Subcutaneous abdominal adipose tissue (tissue), 5 donors: ENCODE data around the gene HMCN2.

Source experiments
- H3K27ac ChIP-seq: one replicate; pipeline ENCODE4 v1.7.0; 2013; ENCODE audit warnings: low read depth, mild to moderate bottlenecking, inconsistent platforms, low read length, moderate library complexity
- H3K27me3 ChIP-seq, 5 donors: one replicate each; pipeline ENCODE4 v1.7.0; 2013; ENCODE audit warnings: low read length in 5 of 5, inconsistent platforms in 1 of 5; ENCODE audit not compliant: control insufficient read depth in 5 of 5, insufficient read depth in 4 of 5
- H3K36me3 ChIP-seq, 5 donors: one replicate each; pipeline ENCODE4 v1.7.0; 2013; ENCODE audit warnings: low read length in 5 of 5; ENCODE audit not compliant: control insufficient read depth in 5 of 5, insufficient read depth in 5 of 5
- H3K4me1 ChIP-seq, 5 donors: one replicate each; pipeline ENCODE4 v1.7.0; 2013; ENCODE audit warnings: low read length in 5 of 5, mild to moderate bottlenecking in 3 of 5, moderate library complexity in 1 of 5; ENCODE audit not compliant: control insufficient read depth in 5 of 5, insufficient read depth in 5 of 5
- H3K4me3 ChIP-seq, 5 donors: one replicate each; pipeline ENCODE4 v1.7.0; 2013; ENCODE audit warnings: low read length in 5 of 5, low read depth in 1 of 5
- H3K9ac ChIP-seq, 5 donors: one replicate each; pipeline ENCODE4 v1.7.0; 2013; ENCODE audit warnings: low read length in 5 of 5, mild to moderate bottlenecking in 4 of 5, moderate library complexity in 3 of 5
- H3K9me3 ChIP-seq, 5 donors: one replicate each; pipeline ENCODE4 v1.7.0; 2013; ENCODE audit warnings: low read length in 5 of 5; ENCODE audit not compliant: control insufficient read depth in 5 of 5
- donor health status: healthy.
- donor health status: healthy.
- donor health status: healthy.
- donor health status: healthy.
- donor health status: healthy.

Gene HMCN2

DNA sequence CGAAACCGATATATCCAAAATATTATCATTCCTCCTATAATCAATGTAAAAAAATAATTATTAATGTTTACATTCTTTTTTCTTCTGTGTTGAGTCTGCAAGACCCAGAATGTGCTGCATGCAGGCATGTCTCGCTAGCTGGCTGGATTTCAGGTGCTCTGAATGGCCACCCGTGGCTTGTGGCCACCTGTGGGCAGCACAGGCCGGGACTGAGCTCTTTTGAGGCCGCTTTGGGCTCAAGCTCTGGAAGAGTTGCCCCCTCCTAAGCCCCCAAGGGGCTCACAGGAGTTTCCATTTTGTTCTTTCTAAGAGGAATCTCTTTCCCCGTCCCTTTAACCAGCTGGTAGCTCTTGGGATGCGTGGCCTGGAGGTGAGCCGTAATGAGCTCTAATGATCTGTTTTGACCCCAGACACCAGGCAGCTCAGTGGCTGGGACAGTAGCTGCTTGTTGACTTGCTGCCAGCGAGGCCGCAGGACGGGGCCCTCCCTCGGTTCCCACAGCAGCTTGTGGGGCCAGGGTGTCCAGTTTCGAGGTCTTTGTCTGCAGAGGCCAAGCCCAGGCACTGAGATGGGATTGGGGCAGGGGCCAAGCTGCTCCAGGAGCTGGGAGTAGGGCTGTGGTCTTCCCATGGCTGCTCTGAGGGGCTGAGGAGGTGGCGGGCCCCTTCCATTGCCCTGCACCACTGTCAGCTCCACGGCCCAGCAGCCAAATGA is 200.0 kb downstream of the HMCN2 start:
- peaks cover 0 to under 1% (median 0%) of the 10 kb centered on the region in 5 donors for H3K27me3 ChIP-seq

DNA sequence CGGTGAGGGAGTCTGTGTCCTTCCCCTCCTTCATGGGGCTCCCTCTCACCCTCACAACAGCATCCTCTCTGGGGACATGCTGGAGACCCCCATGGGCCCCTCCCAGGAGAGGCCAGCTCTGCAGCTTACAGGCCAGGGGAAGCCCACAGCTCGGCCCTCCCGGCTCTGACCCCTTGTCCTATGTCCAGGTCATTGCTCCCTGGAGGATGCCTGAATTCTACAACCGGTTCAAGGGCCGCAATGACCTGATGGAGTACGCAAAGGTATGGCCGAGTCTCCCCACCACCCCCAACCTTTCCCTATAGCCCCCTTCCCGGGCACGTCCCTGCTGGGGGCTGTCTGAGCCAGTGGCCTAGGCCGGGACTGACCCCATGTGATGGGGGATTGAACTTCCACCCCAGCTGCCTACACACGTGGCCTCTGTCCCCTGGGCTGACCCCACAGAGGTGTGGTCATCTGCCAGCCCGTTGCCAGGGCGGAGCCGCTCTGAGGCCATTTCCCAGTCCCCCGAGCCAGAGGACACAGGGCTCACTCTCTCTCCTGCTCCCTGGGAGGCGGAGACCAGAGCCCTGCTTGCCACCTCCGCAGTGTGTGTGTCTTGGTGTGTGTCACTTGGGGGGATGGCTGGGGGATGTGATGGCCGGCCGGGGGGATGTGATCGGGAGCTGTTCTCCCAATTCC is 201.1 kb downstream of the HMCN2 start:
- H3K9me3 ChIP-seq: no peaks in the 10 kb centered on the region
- no peak overlapping the region for H3K4me3 ChIP-seq
- peaks cover 0 to 82% (median 72%) of the 10 kb centered on the region in 5 donors for H3K36me3 ChIP-seq
- no peaks in the 10 kb centered on the region for H3K4me1 ChIP-seq
- H3K27ac ChIP-seq: no peak overlapping the region
- no peak overlapping the region for H3K9ac ChIP-seq
- H3K27me3 ChIP-seq: no peaks in the 10 kb centered on the region

More for the DNA sequence above, 200.0 kb downstream of the HMCN2 start:
- Histone ChIP-seq H3K4me1 (no peaks in the 10 kb centered on the region), H3K36me3 (peaks cover 0 to 71% (median 61%) of the 10 kb centered on the region in 5 donors), H3K9ac (no peak overlapping the region), H3K9me3 (no peaks in the 10 kb centered on the region), H3K27ac (no peak overlapping the region), H3K4me3 (no peak overlapping the region)

DNA sequence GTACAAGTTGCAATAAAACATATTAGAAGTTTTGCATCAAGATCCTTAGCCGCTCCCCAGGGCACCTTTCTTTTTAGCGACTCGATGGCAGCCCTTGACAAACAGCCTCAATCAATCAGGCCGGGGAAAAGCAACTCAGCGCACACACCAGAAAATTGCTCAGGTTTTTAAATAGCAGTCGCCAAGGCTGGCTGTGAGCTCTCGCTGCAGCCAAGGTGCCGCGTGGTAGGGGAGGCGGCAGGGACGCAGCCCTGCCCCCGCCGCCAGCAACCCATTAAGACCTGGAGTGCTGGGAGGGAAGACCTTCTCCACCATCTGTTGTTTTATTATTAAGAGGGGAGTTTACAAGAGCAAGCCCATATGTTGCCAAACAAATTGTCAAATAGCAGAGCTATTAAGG is 201.8 kb downstream of the HMCN2 start:
- Histone ChIP-seq H3K36me3 (peaks cover 0 to 84% (median 72%) of the 10 kb centered on the region in 5 donors), H3K4me1 (no peaks in the 10 kb centered on the region), H3K9me3 (no peaks in the 10 kb centered on the region), H3K27me3 (no peaks in the 10 kb centered on the region), H3K4me3 (no peak overlapping the region), H3K9ac (no peak overlapping the region), H3K27ac (no peak overlapping the region)

DNA sequence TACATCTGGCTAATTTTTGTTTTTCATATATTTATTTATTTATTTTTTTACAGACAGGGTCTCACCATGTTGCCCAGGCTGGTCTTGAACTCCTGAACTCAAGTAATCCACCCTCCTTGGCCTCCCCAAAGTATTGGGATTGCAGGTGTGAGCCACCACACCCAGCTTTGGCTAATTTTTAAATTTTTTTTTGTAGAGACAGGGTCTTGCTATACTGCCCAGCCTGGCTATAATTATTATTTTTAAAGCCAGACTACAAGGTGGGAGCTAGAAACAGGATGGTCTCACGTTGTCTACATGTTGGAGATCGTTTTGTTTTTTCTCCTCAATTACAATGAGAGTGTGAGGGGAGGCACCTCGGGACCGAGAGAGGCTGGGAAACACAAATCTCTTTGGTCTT is 203.0 kb downstream of the HMCN2 start:
- H3K27me3 ChIP-seq: no peaks in the 10 kb centered on the region
- no peaks in the 10 kb centered on the region for H3K4me1 ChIP-seq
- H3K27ac ChIP-seq: no peak overlapping the region
- H3K36me3 ChIP-seq: peaks cover 0 to 82% (median 73%) of the 10 kb centered on the region in 5 donors
- H3K9me3 ChIP-seq: no peaks in the 10 kb centered on the region
- H3K9ac ChIP-seq: no peak overlapping the region
- no peak overlapping the region for H3K4me3 ChIP-seq

DNA sequence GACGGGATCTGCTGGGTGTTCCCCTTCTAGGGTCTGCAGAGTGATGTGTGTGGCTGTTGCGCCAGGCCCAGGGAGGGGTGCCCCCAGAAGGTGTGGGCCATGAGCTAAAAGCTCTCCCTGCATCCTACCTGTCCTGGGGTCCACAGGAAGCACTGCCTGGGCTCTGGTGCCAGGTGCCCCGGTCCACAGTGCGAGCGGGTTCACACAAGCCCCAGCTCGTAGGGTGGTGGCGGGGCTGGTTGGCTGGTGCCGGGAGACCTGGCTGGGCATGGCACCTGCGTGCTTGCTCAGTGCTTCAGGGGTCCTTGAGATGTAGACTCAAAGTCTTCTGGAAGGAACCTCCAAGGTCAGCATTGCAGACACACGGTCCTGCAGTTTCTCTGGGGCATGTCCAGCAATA is 204.7 kb downstream of the HMCN2 start:
- H3K4me3 ChIP-seq: no peak overlapping the region
- H3K9ac ChIP-seq: no peak overlapping the region
- no peak overlapping the region for H3K27ac ChIP-seq
- H3K36me3 ChIP-seq: peaks cover 0 to 83% (median 71%) of the 10 kb centered on the region in 5 donors
- H3K9me3 ChIP-seq: no peaks in the 10 kb centered on the region
- H3K4me1 ChIP-seq: no peaks in the 10 kb centered on the region
- no peaks in the 10 kb centered on the region for H3K27me3 ChIP-seq

DNA sequence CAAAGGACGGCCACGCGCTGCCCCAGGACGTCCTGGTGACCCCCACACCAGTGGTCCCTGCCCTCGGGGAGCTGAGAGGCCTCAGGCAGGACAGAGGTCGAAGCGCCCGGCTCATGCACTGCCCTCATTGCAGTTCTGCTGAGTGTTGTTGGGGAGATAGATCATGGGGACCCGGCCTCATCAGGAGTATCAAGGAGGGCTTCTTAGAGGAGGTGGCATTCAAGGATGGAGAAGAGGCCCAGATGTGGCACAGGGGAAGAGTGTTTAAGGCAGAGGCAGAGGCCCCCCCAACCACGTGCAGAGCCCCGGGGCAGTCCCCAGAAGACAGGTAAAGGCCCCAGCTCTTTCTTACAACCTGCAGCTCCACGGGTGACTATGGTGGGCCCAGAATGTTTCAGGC is 205.4 kb downstream of the HMCN2 start:
- H3K4me3 ChIP-seq: no peak overlapping the region
- no peaks in the 10 kb centered on the region for H3K27me3 ChIP-seq
- no peak overlapping the region for H3K9ac ChIP-seq
- H3K4me1 ChIP-seq: no peaks in the 10 kb centered on the region
- H3K27ac ChIP-seq: no peak overlapping the region
- H3K36me3 ChIP-seq: peaks cover 0 to 79% (median 65%) of the 10 kb centered on the region in 5 donors
- H3K9me3 ChIP-seq: no peaks in the 10 kb centered on the region

DNA sequence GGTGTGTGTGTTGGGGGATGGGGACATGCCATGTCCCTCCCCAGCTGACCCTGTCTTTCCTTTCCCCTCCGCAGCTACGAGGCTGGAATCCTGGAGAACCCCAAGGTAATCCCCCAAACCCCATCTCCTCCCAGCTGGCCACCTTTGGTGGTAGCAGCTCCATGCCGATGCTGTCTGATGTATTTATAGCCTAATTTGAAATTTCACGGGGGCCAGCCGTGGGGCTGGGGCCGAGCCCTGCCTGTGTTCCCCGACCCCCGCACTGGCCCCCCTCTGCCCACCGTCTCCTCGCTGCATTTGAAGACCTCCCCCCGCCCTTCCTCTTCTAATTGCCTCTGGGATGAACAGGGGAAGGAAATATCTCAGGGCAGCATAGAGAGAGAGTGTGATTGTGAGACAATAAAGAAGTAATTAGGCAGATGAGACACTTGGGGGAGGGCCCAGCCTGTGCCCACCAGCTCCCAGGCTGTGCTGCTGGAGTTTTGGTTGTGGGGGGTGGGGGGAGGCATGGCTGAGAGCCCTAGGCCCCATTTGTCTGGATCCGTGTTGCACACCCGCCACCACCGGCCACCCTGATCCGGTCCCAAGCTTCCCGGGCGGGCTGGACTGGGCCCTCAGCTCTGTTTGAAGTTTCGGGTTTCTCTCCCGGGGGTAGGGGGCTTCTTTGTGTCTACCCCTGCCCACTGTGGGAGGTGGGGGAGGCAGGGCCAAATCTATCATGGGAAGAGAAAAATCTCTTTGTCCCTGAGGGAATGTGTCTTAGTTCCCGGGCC is 206.0 kb downstream of the HMCN2 start:
- no peaks in the 10 kb centered on the region for H3K9me3 ChIP-seq
- no peak overlapping the region for H3K27ac ChIP-seq
- no peak overlapping the region for H3K4me3 ChIP-seq
- H3K9ac ChIP-seq: no peak overlapping the region
- H3K36me3 ChIP-seq: peaks cover 0 to 77% (median 64%) of the 10 kb centered on the region in 5 donors
- H3K27me3 ChIP-seq: no peaks in the 10 kb centered on the region
- no peaks in the 10 kb centered on the region for H3K4me1 ChIP-seq

DNA sequence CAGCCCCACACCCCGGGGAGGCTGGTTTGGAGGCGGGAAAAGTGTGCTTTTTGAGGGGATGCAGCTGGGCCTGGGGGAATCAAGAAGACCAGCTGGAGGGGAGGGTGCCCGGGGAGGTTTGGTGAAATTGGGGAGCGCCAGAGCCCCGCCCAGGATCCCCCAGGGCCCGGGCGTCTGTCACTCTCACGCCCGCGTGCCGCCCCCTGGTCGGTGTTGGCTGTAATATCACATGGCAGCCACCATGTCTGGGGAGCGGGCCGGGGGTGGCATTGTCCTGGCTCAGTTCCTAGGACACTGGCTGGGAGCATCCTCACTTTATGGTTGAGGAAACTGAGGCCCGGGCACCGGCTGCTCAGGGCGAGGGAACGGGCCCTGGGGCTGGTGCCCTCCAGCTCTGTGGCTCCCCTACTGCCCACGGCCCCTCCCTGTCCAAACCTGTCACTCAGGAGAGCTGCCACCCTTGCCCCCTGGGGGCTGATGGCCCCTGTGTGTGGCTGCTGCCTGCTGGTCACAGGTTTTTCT is 206.7 kb downstream of the HMCN2 start:
- no peaks in the 10 kb centered on the region for H3K27me3 ChIP-seq
- peaks cover 0 to 77% (median 64%) of the 10 kb centered on the region in 5 donors for H3K36me3 ChIP-seq
- no peak overlapping the region for H3K4me3 ChIP-seq

DNA sequence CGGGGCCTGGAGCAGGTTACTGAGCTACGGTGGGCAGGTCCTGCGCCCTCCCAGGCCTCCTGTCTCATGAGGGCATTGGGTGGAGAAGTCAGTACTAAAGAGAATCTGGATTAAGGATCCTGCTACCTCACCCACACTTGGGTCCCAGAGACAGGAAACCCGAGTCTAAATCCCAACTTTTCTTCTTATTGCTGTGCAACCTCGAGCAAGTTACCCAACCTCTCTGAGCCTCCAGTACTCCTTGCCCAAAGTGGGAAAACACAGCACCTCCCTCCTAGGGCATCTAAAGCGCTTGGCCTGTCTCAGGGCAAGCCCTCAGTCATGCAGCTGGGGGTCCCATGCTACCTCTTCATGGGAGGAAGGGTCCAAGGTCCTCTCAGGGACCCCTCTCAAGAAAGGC is 207.4 kb downstream of the HMCN2 start:
- Histone ChIP-seq H3K27ac (no peak overlapping the region), H3K9me3 (no peaks in the 10 kb centered on the region), H3K4me3 (no peak overlapping the region), H3K4me1 (no peaks in the 10 kb centered on the region), H3K9ac (no peak overlapping the region), H3K36me3 (peaks cover 0 to 77% (median 66%) of the 10 kb centered on the region in 5 donors), H3K27me3 (no peaks in the 10 kb centered on the region)

More for the DNA sequence above, 206.7 kb downstream of the HMCN2 start:
- Histone ChIP-seq H3K27ac (no peak overlapping the region), H3K9ac (no peak overlapping the region), H3K4me1 (no peaks in the 10 kb centered on the region), H3K9me3 (no peaks in the 10 kb centered on the region)
